ENCODE measurements around the gene KIF23. TPM values are rescaled to one million over a fixed set of nuclear protein-coding genes. Genes with fewer than 3 reads are reported as not detected.

Gene KIF23
- total RNA-seq, 2 donors from 2014 or later: 9.5 to 38.3 TPM

GRCh38 chr15:69424001-69424400 is 9.9 kb downstream of the KIF23 start:
- Histone ChIP-seq H3K4me3 (no peak overlapping the region), H3K4me1 (no peaks in the 10 kb centered on the region), H3K9ac (ENCODE audit: low read depth in 2 of 2, low read length in 2 of 2) (no peak overlapping the region), H3K36me3 (no peaks in the 10 kb centered on the region), H3K27me3 (no peaks in the 10 kb centered on the region), H3K27ac (no peak overlapping the region), H3K9me3 (no peaks in the 10 kb centered on the region)
- intact Hi-C loops (cut with DNase I): loop anchor here (5.0 kb wide), 1 partner anchor 33 kb away; no protein-coding TSS in a partner anchor
- no peak for TF ChIP-seq CTCF (IDR thresholded peaks at IDR 0.05)
- DNase-seq: no peak

- TF ChIP-seq CTCF (IDR thresholded peaks at IDR 0.05): no peak
- no peaks in the 10 kb centered on the region for H3K9me3 ChIP-seq
- H3K4me1 ChIP-seq: no peaks in the 10 kb centered on the region
- H3K27me3 ChIP-seq: no peaks in the 10 kb centered on the region
- H3K4me3 ChIP-seq: no peak overlapping the region
- intact Hi-C loops (cut with DNase I): loop anchor here (5.0 kb wide), 1 partner anchor 32 kb away; no protein-coding TSS in a partner anchor
- DNase-seq: no peak
- no peak overlapping the region for H3K27ac ChIP-seq
- H3K36me3 ChIP-seq: no peaks in the 10 kb centered on the region
- H3K9ac ChIP-seq (ENCODE audit: low read depth in 2 of 2, low read length in 2 of 2): no peak overlapping the region
Observed at GRCh38 chr15:69424748-69425413, 10.7 kb downstream of the KIF23 start.

GRCh38 chr15:69433831-69434230 is 19.7 kb downstream of the KIF23 start:
- no peaks in the 10 kb centered on the region for H3K4me1 ChIP-seq
- no peak overlapping the region for H3K27ac ChIP-seq
- H3K9me3 ChIP-seq: no peaks in the 10 kb centered on the region
- H3K27me3 ChIP-seq: no peaks in the 10 kb centered on the region
- intact Hi-C loops (cut with DNase I): no loop called here
- no peak overlapping the region for H3K4me3 ChIP-seq
- no peak for DNase-seq
- H3K36me3 ChIP-seq: no peaks in the 10 kb centered on the region
- no peak overlapping the region for H3K9ac ChIP-seq (ENCODE audit: low read depth in 2 of 2, low read length in 2 of 2)
- TF ChIP-seq CTCF (IDR thresholded peaks at IDR 0.05): no peak

GRCh38 chr15:69434238-69434637 is 20.1 kb downstream of the KIF23 start:
- Histone ChIP-seq H3K27me3 (no peaks in the 10 kb centered on the region), H3K4me1 (no peaks in the 10 kb centered on the region), H3K27ac (no peak overlapping the region), H3K9ac (ENCODE audit: low read depth in 2 of 2, low read length in 2 of 2) (no peak overlapping the region), H3K36me3 (no peaks in the 10 kb centered on the region), H3K4me3 (no peak overlapping the region), H3K9me3 (no peaks in the 10 kb centered on the region)
- no peak for DNase-seq
- intact Hi-C loops (cut with DNase I): no loop called here
- TF ChIP-seq CTCF (IDR thresholded peaks at IDR 0.05): no peak

- TF ChIP-seq CTCF (IDR thresholded peaks at IDR 0.05): no peak
- DNase-seq: no peak
- no peak overlapping the region for H3K27ac ChIP-seq
- no peak overlapping the region for H3K9ac ChIP-seq (ENCODE audit: low read depth in 2 of 2, low read length in 2 of 2)
- no peaks in the 10 kb centered on the region for H3K36me3 ChIP-seq
- intact Hi-C loops (cut with DNase I): no loop called here
- no peaks in the 10 kb centered on the region for H3K4me1 ChIP-seq
- no peaks in the 10 kb centered on the region for H3K27me3 ChIP-seq
- H3K9me3 ChIP-seq: no peaks in the 10 kb centered on the region
- no peak overlapping the region for H3K4me3 ChIP-seq
Observed at GRCh38 chr15:69434679-69435078, 20.5 kb downstream of the KIF23 start.
